PC-9 (cell line): ENCODE data around the gene LGI2. TPM values are rescaled to one million over a fixed set of nuclear protein-coding genes. Genes with fewer than 3 reads are reported as not detected.

Source experiments
- BruUV-seq: library from RNA; stranded (reverse); fragments of 400-500 nt; replicated peaks from 2 replicates; lab custom pipeline; 2021; lab: Mats Ljungman, UMichigan
- CTCF ChIA-PET: fragments of 300-600 bp; sonication (Branson Sonifier 250); formaldehyde crosslinking; loops from one replicate; lab custom pipeline; 2022; ENCODE audit warnings: antibody characterized with exemption; lab: Charles Lee
- POLR2A ChIA-PET: fragments of 300-600 bp; sonication (Branson Sonifier 250); formaldehyde crosslinking; loops from one replicate; lab custom pipeline; 2022; ENCODE audit warnings: antibody characterized with exemption; ENCODE audit not compliant: unreplicated experiment; lab: Charles Lee
- DNase-seq, 2 experiments: peaks; one replicate each; pipeline versions ENCODE4 v3.0.0 to v3.0.0-alpha.2; 2015 to 2022; ENCODE audit warnings: mixed read lengths in 1 of 2
- H2AFZ ChIP-seq: fragments of 200-600 bp; sonication (generic); 2 replicates; pipeline ENCODE4 v1.8.1; 2017; ENCODE audit warnings: antibody characterized with exemption
- H3F3A ChIP-seq: fragments of 200-600 bp; sonication (generic); 2 replicates; pipeline ENCODE4 v1.8.1; 2017; ENCODE audit warnings: antibody characterized with exemption, mild to moderate bottlenecking, low read depth; ENCODE audit not compliant: insufficient read depth
- H3K27ac ChIP-seq: fragments of 200-600 bp; sonication (generic); 2 replicates; pipeline ENCODE4 v1.6.1; 2016; ENCODE audit warnings: mixed run types
- H3K27me3 ChIP-seq: fragments of 200-600 bp; sonication (generic); 2 replicates; pipeline ENCODE4 v1.6.1; 2016; ENCODE audit warnings: low read depth, mixed run types; ENCODE audit not compliant: insufficient read depth
- H3K36me3 ChIP-seq: fragments of 200-600 bp; sonication (generic); 2 replicates; pipeline ENCODE4 v1.6.1; 2016; ENCODE audit warnings: low read depth, mixed run types
- H3K4me1 ChIP-seq: fragments of 200-600 bp; sonication (generic); replicated peaks from 2 replicates; pipeline ENCODE4 v1.6.1; 2016; ENCODE audit warnings: mixed run types; ENCODE audit not compliant: insufficient read depth
- H3K4me2 ChIP-seq: fragments of 200-600 bp; sonication (generic); 2 replicates; pipeline ENCODE4 v1.6.1; 2017; ENCODE audit warnings: mixed run types
- H3K4me3 ChIP-seq: fragments of 200-600 bp; sonication (generic); 2 replicates; pipeline ENCODE4 v1.6.1; 2016; ENCODE audit warnings: mixed run types
- H3K79me2 ChIP-seq: fragments of 200-600 bp; sonication (generic); 2 replicates; pipeline ENCODE4 v1.6.1; 2017; ENCODE audit warnings: low read depth, mixed run types
- H3K9me2 ChIP-seq: fragments of 200-600 bp; sonication (generic); 2 replicates; pipeline ENCODE4 v1.8.1; 2017; ENCODE audit warnings: mild to moderate bottlenecking; ENCODE audit not compliant: insufficient read depth
- H3K9me3 ChIP-seq: fragments of 200-600 bp; sonication (generic); 2 replicates; pipeline ENCODE4 v1.8.1; 2016; ENCODE audit warnings: low read depth; ENCODE audit not compliant: insufficient read depth
- H4K20me1 ChIP-seq: fragments of 200-600 bp; sonication (generic); 2 replicates; pipeline ENCODE4 v1.8.1; 2017; ENCODE audit not compliant: insufficient read depth
- CTCF ChIP-seq: fragments of 200-600 bp; sonication (generic); conservative IDR thresholded peaks from 2 replicates; pipeline ENCODE4 v1.6.1; 2017; ENCODE audit warnings: mixed run types, antibody characterized with exemption, mild to moderate bottlenecking, moderate library complexity
- EZH2 ChIP-seq: fragments of 200-600 bp; sonication (generic); IDR thresholded peaks from 2 replicates; pipeline ENCODE4 v1.8.0; 2017; ENCODE audit warnings: antibody characterized with exemption, low read depth
- intact Hi-C: fragments of 100-400 bp; cut with micrococcal nuclease; formaldehyde crosslinking; loops from one replicate; pipeline ENCODE4 v1.10.0; 2022; ENCODE audit not compliant: unreplicated experiment
- total RNA-seq: library from RNA; stranded (reverse); gene quantifications from 2 replicates; pipeline ENCODE4 v1.2.3, GENCODE V29; 2021

LGI2 gene
- total RNA-seq, 1 experiment from 2014 or later = not detected

GRCh38 chr4:25043548-25043947 lies 12.8 kb upstream of the LGI2 start:
- no peak overlapping the region for H2AFZ ChIP-seq
- no TSS peak for BruUV-seq
- CTCF ChIA-PET = no interaction called here
- H3K9me3 ChIP-seq = no peaks in the 10 kb centered on the region
- no peak overlapping the region for H3K27ac ChIP-seq
- no peak for DNase-seq
- POLR2A ChIA-PET = no interaction called here
- H3K9me2 ChIP-seq = no peaks in the 10 kb centered on the region
- no peak overlapping the region for H3K4me3 ChIP-seq
- no peaks in the 10 kb centered on the region for H3K79me2 ChIP-seq
- peaks cover 44% of the 10 kb centered on the region for H3K27me3 ChIP-seq
- TF ChIP-seq EZH2 (no peak), CTCF (no peak)
- H3K4me1 ChIP-seq = no peaks in the 10 kb centered on the region
- intact Hi-C loops = no loop called here
- H3K36me3 ChIP-seq = no peaks in the 10 kb centered on the region
- no peaks in the 10 kb centered on the region for H4K20me1 ChIP-seq
- H3K4me2 ChIP-seq = no peak overlapping the region
- no peaks in the 10 kb centered on the region for H3F3A ChIP-seq

- no peak overlapping the region for H3K4me2 ChIP-seq
- no peaks in the 10 kb centered on the region for H3K79me2 ChIP-seq
- no peaks in the 10 kb centered on the region for H3K9me2 ChIP-seq
- DNase-seq = no peak
- no peaks in the 10 kb centered on the region for H3K4me1 ChIP-seq
- CTCF ChIA-PET = no interaction called here
- no peaks in the 10 kb centered on the region for H3K36me3 ChIP-seq
- H3F3A ChIP-seq = no peaks in the 10 kb centered on the region
- H2AFZ ChIP-seq = no peak overlapping the region
- no peaks in the 10 kb centered on the region for H3K9me3 ChIP-seq
- H3K4me3 ChIP-seq = no peak overlapping the region
- TF ChIP-seq CTCF (no peak), EZH2 (no peak)
- peaks cover 37% of the 10 kb centered on the region; the same call in 1 of the 2 replicates for H3K27me3 ChIP-seq
- POLR2A ChIA-PET = no interaction called here
- H4K20me1 ChIP-seq = no peaks in the 10 kb centered on the region
- no TSS peak for BruUV-seq
- intact Hi-C loops = no loop called here
- no peak overlapping the region for H3K27ac ChIP-seq
Observed at GRCh38 chr4:25033526-25033925, 2.8 kb upstream of the LGI2 start.

GRCh38 chr4:25032126-25032525 lies 1.4 kb upstream of the LGI2 start:
- Histone ChIP-seq H3K79me2 (no peaks in the 10 kb centered on the region), H3K4me3 (no peak overlapping the region), H3K4me2 (no peak overlapping the region), H3F3A (no peaks in the 10 kb centered on the region), H2AFZ (no peak overlapping the region), H3K9me3 (no peaks in the 10 kb centered on the region), H3K4me1 (no peaks in the 10 kb centered on the region), H3K9me2 (no peaks in the 10 kb centered on the region), H3K27me3 (peaks cover 26% of the 10 kb centered on the region; the same call in 1 of the 2 replicates), H4K20me1 (no peaks in the 10 kb centered on the region), H3K27ac (no peak overlapping the region), H3K36me3 (no peaks in the 10 kb centered on the region)
- ChIA-PET CTCF (no interaction called here), POLR2A (no interaction called here)
- BruUV-seq = no TSS peak
- intact Hi-C loops = no loop called here
- TF ChIP-seq EZH2 (no peak), CTCF (no peak)
- no peak for DNase-seq
